Measurements from ENCODE around the gene MYO3B. TPM values are rescaled to one million over a fixed set of nuclear protein-coding genes. Genes with fewer than 3 reads are reported as not detected.

MYO3B gene
- total and polyA plus RNA-seq, 2 experiments from 2014 or later: 0.11 TPM; not detected in 1

DNA sequence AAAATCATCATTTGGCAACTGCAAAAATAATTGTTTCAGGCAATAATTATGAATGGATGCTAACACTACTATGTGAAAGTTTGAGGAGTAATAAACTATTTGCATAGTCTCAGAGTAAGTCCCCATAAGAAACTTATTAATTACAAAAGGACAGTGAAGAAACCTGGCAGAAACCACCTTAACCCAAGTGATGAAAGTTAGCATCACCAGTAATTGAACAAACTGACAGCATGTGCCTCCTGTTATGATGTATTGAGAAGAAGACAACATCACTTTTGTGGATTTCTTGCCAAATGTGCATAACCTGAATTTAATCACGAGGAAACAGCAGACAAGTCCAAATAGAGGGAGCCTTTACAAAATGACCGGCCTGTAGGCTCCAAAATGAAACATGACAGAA lies 353.9 kb downstream of the MYO3B start:
- H3K4me1 ChIP-seq (ENCODE audit: insufficient read depth): no peaks in the 10 kb centered on the region
- no peaks in the 10 kb centered on the region for H3K36me3 ChIP-seq (ENCODE audit: low read depth)
- H3K4me3 ChIP-seq: no peak overlapping the region
- peaks cover 7% of the 10 kb centered on the region; the same call in 1 of the 2 replicates for H3K27me3 ChIP-seq (replicated peaks; ENCODE audit: insufficient read depth)
- H3K9me3 ChIP-seq (ENCODE audit: low read depth): no peaks in the 10 kb centered on the region
- WGBS, 2 experiments (ENCODE audit: low coverage in 1 of 2, low lambda C conversion rate in 2 of 2, missing lambda C conversion rate in 2 of 2): 41 to 46% methylated on average over 2 of the region's 2 CpGs
- no peak overlapping the region for H3K9ac ChIP-seq
- no peak for DNase-seq
- in situ Hi-C loops (cut with MboI): no loop called here
- H3K9me2 ChIP-seq (ENCODE audit: insufficient read depth): no peaks in the 10 kb centered on the region
- TF ChIP-seq EZH2phosphoT487 (IDR thresholded peaks at IDR 0.05; ENCODE audit: insufficient read depth, low read depth): no peak
- TF ChIP-seq EZH2 (IDR thresholded peaks at IDR 0.05; ENCODE audit: insufficient read depth, poor library complexity, severe bottlenecking): no peak
- H2AFZ ChIP-seq: no peak overlapping the region
- no peak overlapping the region for H3K27ac ChIP-seq
- no peaks in the 10 kb centered on the region for H3F3A ChIP-seq (ENCODE audit: insufficient read depth)
- H3K4me2 ChIP-seq (ENCODE audit: unreplicated experiment): no peak overlapping the region
- H3K79me2 ChIP-seq (ENCODE audit: insufficient read depth): no peaks in the 10 kb centered on the region
- H4K20me1 ChIP-seq (ENCODE audit: insufficient read depth): no peaks in the 10 kb centered on the region

DNA sequence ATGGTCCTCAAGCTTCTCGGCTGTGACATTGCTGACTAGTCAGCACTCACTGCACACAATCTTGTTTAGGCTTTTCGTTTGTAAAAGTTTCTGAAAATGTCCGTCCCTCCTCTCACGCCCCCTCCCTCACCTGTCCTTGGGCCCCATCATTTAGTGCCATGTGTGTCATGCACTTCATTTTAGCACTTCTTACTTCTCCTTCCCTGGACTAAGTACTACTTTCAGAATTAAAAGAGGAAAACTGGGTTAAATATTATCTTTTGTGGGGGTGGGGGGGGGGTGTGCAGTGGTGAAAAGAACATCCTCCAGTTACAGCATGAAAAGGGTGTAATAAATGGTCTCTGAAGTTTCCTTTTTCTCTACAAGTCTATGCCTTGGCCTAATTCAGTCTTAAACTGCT lies 355.2 kb downstream of the MYO3B start:
- Histone ChIP-seq H3K4me3 (no peak overlapping the region), H3K27ac (no peak overlapping the region), H3K4me1 (ENCODE audit: insufficient read depth) (no peaks in the 10 kb centered on the region), H3F3A (ENCODE audit: insufficient read depth) (no peaks in the 10 kb centered on the region), H3K79me2 (ENCODE audit: insufficient read depth) (no peaks in the 10 kb centered on the region), H3K9ac (no peak overlapping the region), H3K9me2 (ENCODE audit: insufficient read depth) (no peaks in the 10 kb centered on the region), H3K4me2 (ENCODE audit: unreplicated experiment) (no peak overlapping the region), H3K36me3 (ENCODE audit: low read depth) (no peaks in the 10 kb centered on the region), H3K27me3 (replicated peaks; ENCODE audit: insufficient read depth) (peaks cover 7% of the 10 kb centered on the region), H4K20me1 (ENCODE audit: insufficient read depth) (no peaks in the 10 kb centered on the region), H2AFZ (no peak overlapping the region), H3K9me3 (ENCODE audit: low read depth) (no peaks in the 10 kb centered on the region)
- DNase-seq: no peak
- in situ Hi-C loops (cut with MboI): no loop called here
- 79 to 81% methylated on average over 4 of the region's 4 CpGs for WGBS, 2 experiments (ENCODE audit: low coverage in 1 of 2, low lambda C conversion rate in 2 of 2, missing lambda C conversion rate in 2 of 2)
- no peak for TF ChIP-seq EZH2 (IDR thresholded peaks at IDR 0.05; ENCODE audit: insufficient read depth, poor library complexity, severe bottlenecking)
- no peak for TF ChIP-seq EZH2phosphoT487 (IDR thresholded peaks at IDR 0.05; ENCODE audit: insufficient read depth, low read depth)

DNA sequence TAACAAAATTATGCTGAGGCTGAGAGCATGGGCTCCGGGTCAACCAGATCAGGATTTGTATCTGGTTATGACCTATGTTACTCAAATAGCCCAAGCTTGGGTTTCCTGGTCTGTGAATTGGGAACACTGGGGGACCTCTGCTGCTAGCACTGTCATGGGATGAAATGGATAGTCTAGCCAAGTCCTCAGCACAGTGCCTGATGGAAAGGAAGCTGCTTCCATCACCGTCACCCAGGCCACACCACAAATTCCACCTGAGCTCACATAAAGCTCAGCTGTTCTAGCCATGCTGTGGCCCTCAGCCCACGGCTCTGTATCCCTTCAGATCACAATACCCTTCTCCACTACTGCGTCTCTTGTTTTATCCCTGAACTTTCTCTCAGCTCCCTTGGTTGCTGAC lies 357.6 kb downstream of the MYO3B start:
- H3K4me2 ChIP-seq (ENCODE audit: unreplicated experiment): no peak overlapping the region
- H3F3A ChIP-seq (ENCODE audit: insufficient read depth): no peaks in the 10 kb centered on the region
- H4K20me1 ChIP-seq (ENCODE audit: insufficient read depth): no peaks in the 10 kb centered on the region
- no peaks in the 10 kb centered on the region for H3K9me3 ChIP-seq (ENCODE audit: low read depth)
- H3K27ac ChIP-seq: no peak overlapping the region
- H3K9ac ChIP-seq: no peak overlapping the region
- H2AFZ ChIP-seq: no peak overlapping the region
- 73 to 87% methylated on average over 4 of the region's 4 CpGs for WGBS, 2 experiments (ENCODE audit: low coverage in 1 of 2, low lambda C conversion rate in 2 of 2, missing lambda C conversion rate in 2 of 2)
- no peaks in the 10 kb centered on the region; the same call in 1 of the 2 replicates for H3K27me3 ChIP-seq (replicated peaks; ENCODE audit: insufficient read depth)
- H3K4me3 ChIP-seq: no peak overlapping the region
- no peaks in the 10 kb centered on the region for H3K9me2 ChIP-seq (ENCODE audit: insufficient read depth)
- no peaks in the 10 kb centered on the region for H3K4me1 ChIP-seq (ENCODE audit: insufficient read depth)
- TF ChIP-seq EZH2phosphoT487 (IDR thresholded peaks at IDR 0.05; ENCODE audit: insufficient read depth, low read depth): no peak
- TF ChIP-seq EZH2 (IDR thresholded peaks at IDR 0.05; ENCODE audit: insufficient read depth, poor library complexity, severe bottlenecking): no peak
- no peak for DNase-seq
- H3K36me3 ChIP-seq (ENCODE audit: low read depth): no peaks in the 10 kb centered on the region
- no peaks in the 10 kb centered on the region for H3K79me2 ChIP-seq (ENCODE audit: insufficient read depth)
- in situ Hi-C loops (cut with MboI): no loop called here

DNA sequence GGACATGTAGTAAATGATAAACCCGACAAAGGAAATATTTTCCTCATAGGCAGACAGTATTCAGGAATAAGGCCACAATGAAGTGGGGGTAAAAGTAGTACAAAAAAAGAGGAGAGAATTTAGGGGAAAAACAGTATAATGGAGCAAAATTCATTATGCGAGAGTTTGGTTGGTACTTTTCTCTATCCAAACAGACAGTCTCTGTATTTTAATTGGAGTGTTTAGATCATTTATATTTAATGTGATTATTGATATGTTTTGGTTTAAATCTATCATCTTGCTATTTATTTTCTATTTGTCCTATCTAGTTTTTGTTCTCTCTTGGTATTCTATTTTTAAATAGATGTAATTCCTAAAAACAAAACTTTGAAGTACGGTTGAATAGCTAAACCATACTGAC lies 366.9 kb downstream of the MYO3B start:
- Histone ChIP-seq H3K36me3 (ENCODE audit: low read depth) (no peaks in the 10 kb centered on the region), H3F3A (ENCODE audit: insufficient read depth) (no peaks in the 10 kb centered on the region), H3K9me3 (ENCODE audit: low read depth) (no peaks in the 10 kb centered on the region), H3K4me2 (ENCODE audit: unreplicated experiment) (no peak overlapping the region), H3K27ac (no peak overlapping the region), H3K9ac (no peak overlapping the region), H2AFZ (no peak overlapping the region), H3K4me3 (no peak overlapping the region), H3K27me3 (replicated peaks; ENCODE audit: insufficient read depth) (0 out of 2 replicates have a peak, but pooled peaks cover 3% of the 10 kb centered on the region), H4K20me1 (ENCODE audit: insufficient read depth) (no peaks in the 10 kb centered on the region), H3K79me2 (ENCODE audit: insufficient read depth) (no peaks in the 10 kb centered on the region), H3K9me2 (ENCODE audit: insufficient read depth) (no peaks in the 10 kb centered on the region), H3K4me1 (ENCODE audit: insufficient read depth) (no peaks in the 10 kb centered on the region)
- DNase-seq: no peak
- TF ChIP-seq EZH2phosphoT487 (IDR thresholded peaks at IDR 0.05; ENCODE audit: insufficient read depth, low read depth) (no peak), EZH2 (IDR thresholded peaks at IDR 0.05; ENCODE audit: insufficient read depth, poor library complexity, severe bottlenecking) (no peak)
- in situ Hi-C loops (cut with MboI): no loop called here
- 64 to 74% methylated on average over 3 of the region's 3 CpGs for WGBS, 2 experiments (ENCODE audit: low coverage in 1 of 2, low lambda C conversion rate in 2 of 2, missing lambda C conversion rate in 2 of 2)

DNA sequence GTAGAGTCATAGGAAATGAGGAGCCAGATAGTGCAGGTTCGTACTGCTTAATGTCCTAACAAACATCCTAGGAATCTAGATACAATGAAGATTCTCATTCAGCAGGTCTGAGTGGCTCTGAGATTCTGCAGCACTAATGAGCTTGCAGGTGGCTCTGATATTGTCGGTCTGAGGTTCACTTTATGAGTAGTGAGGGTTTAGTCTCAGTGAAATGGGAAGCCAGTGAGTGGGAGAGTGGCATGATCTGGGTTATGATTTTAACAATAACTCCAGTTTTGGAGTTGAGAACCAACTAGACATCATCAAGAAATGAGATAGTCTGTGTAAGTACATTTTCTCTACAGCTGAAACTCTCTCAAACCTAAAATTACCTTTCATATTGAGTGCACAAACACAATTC lies 370.4 kb downstream of the MYO3B start:
- H4K20me1 ChIP-seq (ENCODE audit: insufficient read depth): no peaks in the 10 kb centered on the region
- no peaks in the 10 kb centered on the region for H3K4me1 ChIP-seq (ENCODE audit: insufficient read depth)
- no peak overlapping the region for H3K27ac ChIP-seq
- 61 to 65% methylated on average over 2 of the region's 2 CpGs for WGBS, 2 experiments (ENCODE audit: low coverage in 1 of 2, low lambda C conversion rate in 2 of 2, missing lambda C conversion rate in 2 of 2)
- H3K4me3 ChIP-seq: no peak overlapping the region
- H3K36me3 ChIP-seq (ENCODE audit: low read depth): no peaks in the 10 kb centered on the region
- no peaks in the 10 kb centered on the region for H3K79me2 ChIP-seq (ENCODE audit: insufficient read depth)
- no peak for DNase-seq
- H3F3A ChIP-seq (ENCODE audit: insufficient read depth): no peaks in the 10 kb centered on the region
- no peak overlapping the region for H3K9ac ChIP-seq
- in situ Hi-C loops (cut with MboI): no loop called here
- H2AFZ ChIP-seq: no peak overlapping the region
- no peak overlapping the region for H3K4me2 ChIP-seq (ENCODE audit: unreplicated experiment)
- TF ChIP-seq EZH2 (IDR thresholded peaks at IDR 0.05; ENCODE audit: insufficient read depth, poor library complexity, severe bottlenecking): no peak
- TF ChIP-seq EZH2phosphoT487 (IDR thresholded peaks at IDR 0.05; ENCODE audit: insufficient read depth, low read depth): no peak
- no peaks in the 10 kb centered on the region for H3K9me3 ChIP-seq (ENCODE audit: low read depth)
- H3K27me3 ChIP-seq (replicated peaks; ENCODE audit: insufficient read depth): 0 out of 2 replicates have a peak, but pooled peaks cover 2% of the 10 kb centered on the region
- no peaks in the 10 kb centered on the region for H3K9me2 ChIP-seq (ENCODE audit: insufficient read depth)

Data from GM23248 (cell line).